H9 (cell line): ENCODE data around the gene CRYBA1. TPM values are rescaled to one million over a fixed set of nuclear protein-coding genes. Genes with fewer than 3 reads are reported as not detected.
A peak's percentile ranks its signal among the peaks of the same experiment; 100 is the strongest.

Source experiments
- DNase-seq: peaks from one replicate; pipeline ENCODE4 v3.0.0-alpha.2; 2017
- H2AFZ ChIP-seq: one replicate; pipeline ENCODE4 v1.6.1; 2013; ENCODE audit warnings: mild to moderate bottlenecking, low read length, control low read depth, moderate library complexity
- H2AK5ac ChIP-seq: 2 replicates; pipeline ENCODE4 v1.6.1; 2013; ENCODE audit warnings: low read length, control low read depth, mixed read lengths; ENCODE audit not compliant: insufficient read length
- H2BK120ac ChIP-seq: one replicate; pipeline ENCODE4 v1.6.1; 2013; ENCODE audit warnings: low read depth, mild to moderate bottlenecking, low read length, control low read depth, inconsistent platforms; ENCODE audit not compliant: poor library complexity, severe bottlenecking
- H2BK12ac ChIP-seq: 2 replicates; pipeline ENCODE4 v1.6.1; 2013; ENCODE audit warnings: low read length, control low read depth, mixed read lengths, low read depth; ENCODE audit not compliant: insufficient read length
- H2BK15ac ChIP-seq: 2 replicates; pipeline ENCODE4 v1.6.1; 2013; ENCODE audit warnings: low read depth, low read length, control low read depth
- H2BK20ac ChIP-seq: one replicate; pipeline ENCODE4 v1.6.1; 2013; ENCODE audit warnings: low read depth, mild to moderate bottlenecking, low read length, control low read depth, inconsistent platforms; ENCODE audit not compliant: poor library complexity, severe bottlenecking
- H2BK5ac ChIP-seq: 2 replicates; pipeline ENCODE4 v1.6.1; 2013; ENCODE audit warnings: low read length, control low read depth, mixed read lengths; ENCODE audit not compliant: insufficient read length
- H3K14ac ChIP-seq: 2 replicates; pipeline ENCODE4 v1.6.1; 2013; ENCODE audit warnings: low read length, control low read depth; ENCODE audit not compliant: insufficient read depth
- H3K18ac ChIP-seq: 2 replicates; pipeline ENCODE4 v1.6.1; 2013; ENCODE audit warnings: low read depth, mild to moderate bottlenecking, mixed read lengths, low read length, control low read depth; ENCODE audit not compliant: insufficient read length
- H3K23ac ChIP-seq: 2 replicates; pipeline ENCODE4 v1.6.1; 2013; ENCODE audit warnings: low read length, control low read depth, mixed read lengths, low read depth; ENCODE audit not compliant: insufficient read length
- H3K23me2 ChIP-seq: 2 replicates; pipeline ENCODE4 v1.6.1; 2013; ENCODE audit warnings: low read depth, mild to moderate bottlenecking, mixed read lengths, low read length, control low read depth; ENCODE audit not compliant: insufficient read length, poor library complexity, severe bottlenecking
- H3K27ac ChIP-seq: 2 replicates; pipeline ENCODE4 v1.5.1; 2013; ENCODE audit warnings: low read length, control low read depth, mixed read lengths, low read depth; ENCODE audit not compliant: insufficient read length
- H3K27me3 ChIP-seq: 2 replicates; pipeline ENCODE4 v1.6.1; 2013; ENCODE audit warnings: low read length, control low read depth, inconsistent platforms; ENCODE audit not compliant: insufficient read depth
- H3K4ac ChIP-seq: 2 replicates; pipeline ENCODE4 v1.6.1; 2013; ENCODE audit warnings: low read depth, mild to moderate bottlenecking, control low read depth, inconsistent platforms, low read length, moderate library complexity
- H3K4me1 ChIP-seq: 2 replicates; pipeline ENCODE4 v1.6.1; 2013; ENCODE audit warnings: low read length, control low read depth, inconsistent platforms; ENCODE audit not compliant: insufficient read depth
- H3K4me2 ChIP-seq: 2 replicates; pipeline ENCODE4 v1.6.1; 2013; ENCODE audit warnings: low read length, control low read depth, mixed read lengths; ENCODE audit not compliant: insufficient read length, insufficient read depth
- H3K56ac ChIP-seq: 2 replicates; pipeline ENCODE4 v1.6.1; 2013; ENCODE audit warnings: low read depth, mild to moderate bottlenecking, mixed read lengths, low read length, control low read depth; ENCODE audit not compliant: insufficient read length
- H3K79me1 ChIP-seq: 2 replicates; pipeline ENCODE4 v1.6.1; 2013; ENCODE audit warnings: low read depth, mild to moderate bottlenecking, moderate library complexity, low read length, control low read depth, inconsistent platforms; ENCODE audit not compliant: insufficient read depth, poor library complexity, severe bottlenecking
- H3K79me2 ChIP-seq: 2 replicates; pipeline ENCODE4 v1.6.1; 2013; ENCODE audit warnings: low read length, control low read depth, inconsistent platforms; ENCODE audit not compliant: insufficient read depth
- H3K9ac ChIP-seq: 2 replicates; pipeline ENCODE4 v1.6.1; 2013; ENCODE audit warnings: low read length, control low read depth, mixed read lengths; ENCODE audit not compliant: insufficient read length; ENCODE audit errors: extremely low read depth
- H3K9me3 ChIP-seq: one replicate; pipeline ENCODE4 v1.6.1; 2013; ENCODE audit warnings: low read depth, low read length, inconsistent platforms; ENCODE audit not compliant: control insufficient read depth
- H3T11ph ChIP-seq: one replicate; pipeline ENCODE4 v1.6.1; 2013; ENCODE audit warnings: mild to moderate bottlenecking, low read length, control low read depth, inconsistent platforms
- H4K20me1 ChIP-seq: one replicate; pipeline ENCODE4 v1.6.1; 2013; ENCODE audit not compliant: control insufficient read depth, insufficient read length, insufficient read depth
- H4K5ac ChIP-seq: 2 replicates; pipeline ENCODE4 v1.6.1; 2013; ENCODE audit warnings: low read depth, mild to moderate bottlenecking, mixed read lengths, low read length, control low read depth; ENCODE audit not compliant: insufficient read length
- H4K8ac ChIP-seq: replicated peaks from 2 replicates; pipeline ENCODE4 v1.6.1; 2013; ENCODE audit warnings: low read length, control low read depth, mixed read lengths, low read depth; ENCODE audit not compliant: insufficient read length
- H4K91ac ChIP-seq: 2 replicates; pipeline ENCODE4 v1.6.1; 2013; ENCODE audit warnings: low read depth, mild to moderate bottlenecking, moderate library complexity, mixed read lengths, low read length, control low read depth; ENCODE audit not compliant: insufficient read length
- H3K27ac Mint-ChIP-seq, 3 experiments: 2 replicates in 2 of 3; 3 replicates in 1 of 3; pipeline ENCODE4 v1.8.0; 2020 to 2021; ENCODE audit warnings: mixed read lengths in 3 of 3, mild to moderate bottlenecking in 1 of 3, moderate library complexity in 1 of 3
- H3K27me3 Mint-ChIP-seq: 2 replicates; pipeline ENCODE4 v1.8.0; 2021; ENCODE audit warnings: low read depth, mild to moderate bottlenecking, moderate library complexity, mixed read lengths
- H3K36me3 Mint-ChIP-seq, 3 experiments: 2 replicates in 2 of 3; 3 replicates in 1 of 3; pipeline ENCODE4 v1.8.0; 2020 to 2021; ENCODE audit warnings: low read depth in 3 of 3, mixed read lengths in 3 of 3; ENCODE audit not compliant: insufficient read depth in 1 of 3
- H3K4me1 Mint-ChIP-seq, 2 experiments: 2 replicates each; pipeline ENCODE4 v1.8.0; 2020; ENCODE audit warnings: mixed read lengths in 2 of 2
- H3K4me3 Mint-ChIP-seq, 2 experiments: 2 replicates in 1 of 2; 3 replicates in 1 of 2; pipeline ENCODE4 v1.8.0; 2020 to 2021; ENCODE audit warnings: mild to moderate bottlenecking in 2 of 2, mixed read lengths in 2 of 2, moderate library complexity in 1 of 2
- H3K9me3 Mint-ChIP-seq, 2 experiments: 2 replicates in 1 of 2; 3 replicates in 1 of 2; pipeline ENCODE4 v1.8.0; 2020; ENCODE audit warnings: mild to moderate bottlenecking in 2 of 2, mixed read lengths in 2 of 2, moderate library complexity in 1 of 2
- CTCF ChIP-seq: fragments of 200-600 bp; sonication (generic); conservative IDR thresholded peaks from 3 replicates; pipeline ENCODE4 v1.8.0; 2021; ENCODE audit warnings: antibody characterized with exemption, mild to moderate bottlenecking
- WGBS: extraction: QIAGEN DNeasy Blood & Tissue Kit; methylation state at CpG from one replicate; pipeline ENCODE4 v1.1.7; 2013; ENCODE audit warnings: missing lambda C conversion rate, low lambda C conversion rate, mixed read lengths; ENCODE audit not compliant: insufficient read length; ENCODE audit errors: extremely low coverage; 5-methylcytosine and 5-hydroxymethylcytosine counted together
- total RNA-seq: library from RNA; stranded (reverse); gene quantifications from 2 replicates; pipeline ENCODE4 v1.2.1, GENCODE V29; 2021

Gene CRYBA1
- total RNA-seq, 1 experiment from 2014 or later, result not detected

GRCh38 chr17:29212681-29213121 lies 34.0 kb upstream of the CRYBA1 start:
- Histone ChIP-seq H4K5ac (no peak overlapping the region), H2AFZ (no peak overlapping the region), H3T11ph (no peak overlapping the region), H2BK20ac (no peak overlapping the region), H3K23me2 (no peaks in the 10 kb centered on the region), H4K8ac (no peak overlapping the region), H2BK5ac (no peak overlapping the region), H3K27ac (no peak overlapping the region), H3K4me2 (no peak overlapping the region), H3K4ac (no peak overlapping the region), H3K18ac (no peak overlapping the region), H2BK15ac (no peak overlapping the region), H2BK12ac (no peak overlapping the region), H3K27me3 (no peaks in the 10 kb centered on the region), H3K56ac (no peak overlapping the region), H4K91ac (no peak overlapping the region), H3K9ac (no peak overlapping the region), H3K23ac (no peak overlapping the region), H3K79me2 (no peaks in the 10 kb centered on the region), H2BK120ac (no peak overlapping the region), H3K79me1 (no peaks in the 10 kb centered on the region), H4K20me1 (no peaks in the 10 kb centered on the region), H3K14ac (no peak overlapping the region), H3K9me3 (no peaks in the 10 kb centered on the region), H3K4me1 (peaks cover 4% of the 10 kb centered on the region; the same call in 1 of the 2 replicates), H2AK5ac (no peak overlapping the region)
- peaks cover 12 to 16% of the 10 kb centered on the region in 2 experiments for H3K4me1 Mint-ChIP-seq
- H3K36me3 Mint-ChIP-seq, result no peaks in the 10 kb centered on the region; a peak in 1 of 7 replicates
- TF ChIP-seq CTCF, result no peak
- no peak overlapping the region; a peak in 1 of 5 replicates for H3K4me3 Mint-ChIP-seq
- H3K27ac Mint-ChIP-seq, result peak overlapping the region in 1 of 3 experiments; percentile 18; a peak in 1 of 7 replicates
- no CpG with 5 or more reads among the region's 5 CpGs for WGBS
- DNase-seq, result no peak
- H3K27me3 Mint-ChIP-seq, result no peaks in the 10 kb centered on the region
- H3K9me3 Mint-ChIP-seq, result no peaks in the 10 kb centered on the region
